ENCODE measurements around the gene PRKCSH. TPM values are rescaled to one million over a fixed set of nuclear protein-coding genes. Genes with fewer than 3 reads are reported as not detected.

Gene PRKCSH
- total RNA-seq, 1 donor from 2014 or later: 391 TPM

DNA sequence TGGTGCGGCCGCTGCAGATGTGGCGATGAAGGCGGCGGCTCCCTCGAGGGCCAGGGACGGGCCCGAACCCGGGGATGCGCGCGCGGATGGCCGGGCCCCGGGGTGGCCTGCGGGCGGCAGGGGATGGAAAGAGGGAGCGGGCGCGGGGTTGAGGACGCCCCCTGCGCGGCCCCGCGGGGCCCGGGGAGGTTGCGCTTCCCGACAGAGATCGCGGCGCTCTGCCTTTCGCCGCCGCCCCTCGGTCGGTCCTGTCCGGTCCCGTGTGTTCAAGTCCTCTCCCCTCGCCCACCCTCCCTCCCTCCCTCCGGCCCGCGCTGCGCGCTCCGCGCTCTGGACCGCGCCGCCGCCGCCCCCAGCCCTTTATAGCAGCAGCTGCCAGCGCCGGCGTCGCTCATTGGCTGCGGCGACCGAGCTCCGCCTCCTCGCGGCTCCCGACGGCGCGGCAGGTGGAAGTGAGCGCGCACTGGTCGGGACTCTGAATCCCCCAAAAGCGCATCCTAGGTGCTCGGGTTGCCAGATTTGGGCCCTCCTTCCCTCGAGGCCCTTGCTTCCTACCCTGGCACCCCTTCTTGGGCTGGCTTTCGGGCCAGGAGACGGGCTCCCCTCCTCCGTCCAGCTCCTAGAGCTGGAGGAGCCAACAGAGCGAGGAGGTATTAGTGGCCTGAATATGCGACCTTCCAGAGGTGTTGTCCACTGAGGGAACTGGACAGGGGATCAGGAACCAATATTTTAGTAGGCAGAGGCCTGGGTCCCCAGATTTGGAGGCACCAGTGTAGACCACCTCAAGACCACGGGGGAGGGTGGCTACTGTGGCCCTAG, 45.5 kb downstream of the PRKCSH start, which contains the start of gene ELAVL3:
Gene ELAVL3 (minus strand): TSS at position 332 of the 819 bp plus-strand sequence. CDS start 438 bp downstream, outside the sequence.
- Mint-ChIP-seq H3K27ac (ENCODE audit: unreplicated experiment) (no peak within 1 kb of the TSS), H3K9me3 (no peaks in the 10 kb centered on the region), H3K36me3 (ENCODE audit: low read depth) (no peaks in the 10 kb centered on the region), H3K27me3 (ENCODE audit: low read depth) (peaks cover 53% of the 10 kb centered on the region), H3K4me3 (peak within 1 kb of the TSS; percentile 88), H3K4me1 (peaks cover 12% of the 10 kb centered on the region)
- DNase-seq (ENCODE audit: low read depth, low spot score): peak; percentile 54
- TF ChIP-seq, protein P1, sequence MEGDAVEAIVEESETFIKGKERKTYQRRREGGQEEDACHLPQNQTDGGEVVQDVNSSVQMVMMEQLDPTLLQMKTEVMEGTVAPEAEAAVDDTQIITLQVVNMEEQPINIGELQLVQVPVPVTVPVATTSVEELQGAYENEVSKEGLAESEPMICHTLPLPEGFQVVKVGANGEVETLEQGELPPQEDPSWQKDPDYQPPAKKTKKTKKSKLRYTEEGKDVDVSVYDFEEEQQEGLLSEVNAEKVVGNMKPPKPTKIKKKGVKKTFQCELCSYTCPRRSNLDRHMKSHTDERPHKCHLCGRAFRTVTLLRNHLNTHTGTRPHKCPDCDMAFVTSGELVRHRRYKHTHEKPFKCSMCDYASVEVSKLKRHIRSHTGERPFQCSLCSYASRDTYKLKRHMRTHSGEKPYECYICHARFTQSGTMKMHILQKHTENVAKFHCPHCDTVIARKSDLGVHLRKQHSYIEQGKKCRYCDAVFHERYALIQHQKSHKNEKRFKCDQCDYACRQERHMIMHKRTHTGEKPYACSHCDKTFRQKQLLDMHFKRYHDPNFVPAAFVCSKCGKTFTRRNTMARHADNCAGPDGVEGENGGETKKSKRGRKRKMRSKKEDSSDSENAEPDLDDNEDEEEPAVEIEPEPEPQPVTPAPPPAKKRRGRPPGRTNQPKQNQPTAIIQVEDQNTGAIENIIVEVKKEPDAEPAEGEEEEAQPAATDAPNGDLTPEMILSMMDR (conservative IDR thresholded peaks at IDR 0.05): no peak

DNA sequence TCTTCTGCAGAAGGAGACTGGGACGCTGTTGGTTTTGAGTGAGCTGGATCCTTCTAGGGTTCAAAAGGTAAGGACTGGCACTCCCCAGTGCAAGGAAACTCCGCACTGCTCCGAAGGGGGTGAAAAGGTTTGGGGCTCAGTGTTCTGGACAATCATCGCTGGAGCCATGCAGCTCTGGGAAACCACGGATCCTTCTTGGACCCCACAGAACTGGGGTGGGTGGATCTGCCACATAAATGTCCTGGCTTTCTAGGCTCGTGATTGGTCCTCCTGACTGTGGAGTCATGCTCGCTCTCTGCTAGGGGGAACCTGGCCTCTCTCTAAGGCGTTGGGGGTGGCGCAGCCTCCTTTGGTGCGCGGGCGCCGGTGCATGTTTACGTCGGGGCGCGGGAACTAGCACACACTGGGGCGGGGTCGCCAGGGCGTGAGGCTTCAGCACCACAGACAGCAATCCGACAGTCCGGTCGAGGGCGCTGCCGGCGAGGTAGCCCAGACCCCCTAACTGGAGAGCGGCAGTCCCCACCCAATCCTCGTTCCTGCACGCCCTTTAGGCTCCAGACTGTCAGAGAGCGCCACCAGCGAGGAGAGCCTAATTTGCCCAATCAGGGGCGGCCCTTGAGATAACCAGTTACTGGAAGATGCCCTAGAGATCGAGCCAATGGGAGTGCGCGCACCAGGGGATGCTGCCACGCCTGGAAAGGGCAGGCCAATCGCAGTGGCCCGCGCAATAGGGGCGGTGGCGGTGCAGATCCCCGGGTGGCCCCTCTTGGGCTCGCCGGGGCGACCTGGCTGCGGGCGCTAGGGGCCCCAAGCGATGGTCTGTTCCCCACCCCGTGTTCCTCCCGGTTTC, 46.3 kb downstream of the PRKCSH start:
- peaks cover 12% of the 10 kb centered on the region for H3K4me1 Mint-ChIP-seq
- no peaks in the 10 kb centered on the region for H3K36me3 Mint-ChIP-seq (ENCODE audit: low read depth)
- peak; percentile 57 for DNase-seq (ENCODE audit: low read depth, low spot score)
- H3K4me3 Mint-ChIP-seq: peak overlapping the region; percentile 88
- H3K27me3 Mint-ChIP-seq (ENCODE audit: low read depth): peaks cover 53% of the 10 kb centered on the region
- H3K9me3 Mint-ChIP-seq: no peaks in the 10 kb centered on the region
- no peak overlapping the region for H3K27ac Mint-ChIP-seq (ENCODE audit: unreplicated experiment)
- TF ChIP-seq, protein P1 (conservative IDR thresholded peaks at IDR 0.05): no peak

DNA sequence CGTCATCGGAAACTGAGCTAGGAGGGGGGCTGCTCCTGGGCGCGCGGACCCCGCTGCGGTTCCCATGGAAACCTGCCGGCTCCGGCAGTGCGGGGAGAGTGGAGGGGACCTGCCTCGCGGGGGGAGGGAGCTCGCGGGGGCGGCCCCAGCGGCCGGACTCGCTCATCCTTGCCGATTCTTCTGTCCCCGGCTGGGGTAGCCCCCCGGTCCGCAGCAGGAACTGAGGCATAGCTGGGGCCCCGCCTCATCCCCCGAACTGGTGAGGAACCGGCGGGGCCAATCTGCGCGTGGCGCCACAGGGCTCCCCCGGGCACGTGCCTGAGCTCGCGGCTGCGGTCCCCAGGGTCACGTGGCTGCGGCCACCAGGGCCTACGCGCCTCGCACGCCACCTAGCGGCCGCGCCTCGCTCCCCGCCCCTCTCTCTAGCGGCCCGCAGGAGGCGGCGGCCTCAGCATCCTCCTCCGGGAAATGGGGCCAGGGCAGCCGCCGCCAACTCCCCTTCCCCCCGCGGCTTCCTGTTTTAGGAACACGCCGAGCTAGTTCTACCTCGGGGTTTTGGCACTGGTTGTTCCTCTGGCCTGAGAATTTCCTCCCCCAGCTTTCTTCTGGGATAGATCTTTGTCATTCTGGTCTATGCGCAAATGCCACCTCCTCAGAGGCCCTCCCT, 47.1 kb downstream of the PRKCSH start:
- peak; percentile 73 for DNase-seq (ENCODE audit: low read depth, low spot score)
- H3K36me3 Mint-ChIP-seq (ENCODE audit: low read depth): no peaks in the 10 kb centered on the region
- no peak overlapping the region for H3K27ac Mint-ChIP-seq (ENCODE audit: unreplicated experiment)
- TF ChIP-seq, protein P1 (conservative IDR thresholded peaks at IDR 0.05): peak; percentile 88
- H3K27me3 Mint-ChIP-seq (ENCODE audit: low read depth): peaks cover 49% of the 10 kb centered on the region
- peaks cover 12% of the 10 kb centered on the region for H3K4me1 Mint-ChIP-seq
- peak overlapping the region; percentile 88 for H3K4me3 Mint-ChIP-seq
- no peaks in the 10 kb centered on the region for H3K9me3 Mint-ChIP-seq

DNA sequence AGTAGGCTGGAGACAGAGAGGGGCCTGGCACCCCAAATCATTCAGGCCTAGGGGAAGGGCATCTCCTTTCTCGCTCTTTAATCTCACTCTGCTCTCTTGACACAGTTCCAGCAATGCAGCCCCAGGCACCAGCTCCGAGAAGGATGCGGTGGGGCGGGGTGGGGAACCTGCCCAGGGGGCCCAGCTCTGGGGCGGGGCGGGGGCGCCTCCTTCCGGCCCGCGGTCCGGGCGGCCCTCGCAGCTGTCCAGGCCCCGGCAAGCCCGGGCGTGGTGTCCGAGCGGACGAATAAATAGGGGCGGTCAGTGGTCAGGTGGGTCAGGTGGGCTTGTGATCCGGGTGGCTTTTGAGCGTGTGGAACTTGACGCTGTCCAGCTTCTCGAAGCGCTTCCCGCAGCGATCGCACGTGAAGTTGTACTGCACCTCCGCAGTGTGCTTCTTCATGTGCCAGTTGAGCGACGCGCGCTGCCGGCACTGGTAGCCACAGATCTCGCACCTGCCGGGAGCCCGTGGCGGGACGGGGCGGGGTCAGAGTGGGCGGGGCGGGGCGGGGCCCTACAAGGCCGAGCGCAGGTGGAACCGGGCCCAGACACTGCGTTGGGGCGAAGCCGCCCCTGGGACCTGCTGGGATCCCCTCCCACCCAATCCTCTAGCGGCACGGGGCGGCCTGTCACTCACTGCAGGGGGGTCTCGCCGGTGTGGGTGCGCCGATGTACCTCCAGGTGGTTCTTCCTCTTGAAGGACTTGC, 48.1 kb downstream of the PRKCSH start:
- Mint-ChIP-seq H3K27ac (ENCODE audit: unreplicated experiment) (no peak overlapping the region), H3K9me3 (no peaks in the 10 kb centered on the region), H3K27me3 (ENCODE audit: low read depth) (peaks cover 40% of the 10 kb centered on the region), H3K4me1 (peaks cover 12% of the 10 kb centered on the region), H3K4me3 (peak overlapping the region; percentile 31), H3K36me3 (ENCODE audit: low read depth) (no peaks in the 10 kb centered on the region)
- DNase-seq (ENCODE audit: low read depth, low spot score): no peak
- TF ChIP-seq, protein P1 (conservative IDR thresholded peaks at IDR 0.05): no peak

All from neural crest cell (in vitro differentiated cells).